HG03520 (cell line): ENCODE results near the gene RANBP3.

Source experiments
- ATAC-seq: cut with Tn5 transposase; IDR thresholded peaks from one replicate; pipeline ENCODE4 v1.9.1; 2021; ENCODE audit warnings: mild to moderate bottlenecking, moderate library complexity; ENCODE audit not compliant: unreplicated experiment

Gene RANBP3

GRCh38 chr19:5929625-5930024 is 48.3 kb downstream of the RANBP3 start:
- no peak for ATAC-seq

- ATAC-seq: no peak
Observed at GRCh38 chr19:5929179-5929578, 48.8 kb downstream of the RANBP3 start.

DNA sequence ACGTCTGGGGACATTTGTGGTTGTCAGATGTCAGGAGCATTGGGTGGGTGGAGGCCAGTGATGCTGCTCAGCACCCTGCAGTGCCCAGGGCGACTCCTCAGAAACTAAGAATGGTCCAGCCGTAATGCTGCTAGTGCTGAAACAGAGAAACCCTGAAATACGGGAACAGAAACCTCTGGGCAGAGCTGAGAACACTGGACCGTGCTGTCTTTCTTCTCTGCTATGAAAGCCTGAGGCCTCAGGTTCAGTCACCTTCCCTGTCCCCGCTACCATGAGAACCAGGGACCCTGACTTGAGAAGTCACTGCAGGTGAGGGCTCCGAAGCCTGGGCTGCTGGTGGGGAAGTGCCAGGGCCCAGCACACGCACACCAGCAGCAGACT is 50.5 kb downstream of the RANBP3 start:
- ATAC-seq: no peak

DNA sequence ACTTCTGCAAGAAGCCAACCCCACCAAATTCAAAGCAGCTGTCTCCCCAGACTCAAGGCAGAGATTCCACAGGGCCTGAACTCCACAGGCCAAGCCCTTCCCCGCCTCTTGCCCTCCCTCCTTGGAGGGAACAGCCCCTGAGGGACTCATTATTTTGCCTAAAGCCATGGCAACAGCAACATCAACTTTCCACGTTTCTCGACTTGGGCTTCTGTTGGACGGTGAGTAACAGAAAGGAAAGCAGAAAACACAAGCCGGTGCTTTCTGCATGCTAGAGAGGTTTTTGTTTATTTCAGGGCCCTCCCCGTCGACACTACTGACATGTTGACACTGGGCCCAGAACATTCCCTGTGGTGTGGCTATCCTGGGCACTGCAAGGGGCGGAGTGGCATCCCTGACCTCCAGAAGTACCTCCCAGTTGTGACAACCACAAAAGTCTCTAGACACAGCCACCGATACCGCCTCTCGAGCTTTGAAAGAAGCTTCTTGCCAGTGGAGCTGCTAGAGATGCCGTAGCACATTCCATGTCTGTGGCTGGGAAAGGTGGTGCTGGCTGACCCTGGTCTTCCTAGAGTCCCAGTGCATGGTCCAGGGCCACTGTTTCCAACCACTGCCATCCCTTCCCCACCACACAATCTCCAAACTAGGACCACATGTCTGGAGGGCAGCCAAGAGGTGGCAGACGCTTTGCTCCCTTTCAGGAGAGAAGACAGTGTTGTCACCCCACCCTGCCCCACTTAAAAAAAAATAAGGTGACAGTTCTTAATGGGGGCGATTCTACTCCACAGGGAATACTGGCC is 51.1 kb downstream of the RANBP3 start:
- ATAC-seq: no peak

DNA sequence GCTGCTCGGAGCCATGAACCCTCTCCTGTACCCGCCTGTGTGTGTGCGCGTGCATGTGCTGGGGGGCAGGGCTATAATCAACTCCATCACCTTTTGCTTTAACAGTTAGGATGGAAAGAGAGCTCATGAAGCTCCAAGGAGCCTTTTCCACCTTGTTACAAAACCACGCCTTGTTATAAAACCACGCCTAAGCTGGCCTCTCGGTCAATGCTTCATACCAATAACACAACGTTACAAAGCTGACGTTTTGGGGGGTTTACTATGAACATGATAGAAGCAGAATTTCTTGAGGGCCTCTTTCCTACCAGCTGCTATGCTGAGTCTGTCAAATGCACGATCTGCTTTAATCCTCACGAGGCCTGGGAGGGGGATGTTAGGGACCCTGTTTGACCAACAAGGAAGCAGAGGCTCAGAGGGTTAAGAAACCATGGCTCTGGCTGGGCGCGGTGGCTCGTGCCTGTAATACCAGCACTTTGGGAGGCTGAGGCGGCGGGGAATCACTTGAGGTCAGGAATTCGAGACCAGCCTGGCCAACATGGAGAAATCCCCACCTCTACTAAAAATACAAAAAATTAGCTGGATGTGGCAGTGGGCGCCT is 52.0 kb downstream of the RANBP3 start:
- no peak for ATAC-seq

DNA sequence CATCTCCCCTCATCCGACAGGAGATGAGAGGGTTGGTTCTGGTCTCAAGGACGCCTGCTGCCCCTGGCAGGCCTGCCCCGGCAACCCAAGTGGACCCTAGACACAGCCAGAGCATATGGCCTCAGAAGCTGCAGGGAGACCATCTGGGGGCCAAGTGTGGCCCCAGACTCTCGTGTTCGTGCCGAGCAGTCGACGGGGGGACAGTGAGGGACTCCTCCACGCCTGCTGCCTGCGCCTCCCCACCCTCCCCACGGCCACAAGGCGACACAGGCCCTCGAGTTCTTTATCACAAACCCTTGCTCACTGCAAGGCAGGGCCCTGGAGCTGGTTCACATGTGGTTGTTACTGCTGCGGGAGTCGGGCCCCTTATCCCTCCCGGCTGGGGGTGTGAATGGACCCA is 54.6 kb downstream of the RANBP3 start:
- no peak for ATAC-seq

GRCh38 chr19:5922161-5922545 is 55.8 kb downstream of the RANBP3 start:
- ATAC-seq: no peak

- ATAC-seq: no peak
Observed at GRCh38 chr19:5921516-5922160, 56.3 kb downstream of the RANBP3 start.

GRCh38 chr19:5918463-5919079 is 59.4 kb downstream of the RANBP3 start:
- no peak for ATAC-seq

DNA sequence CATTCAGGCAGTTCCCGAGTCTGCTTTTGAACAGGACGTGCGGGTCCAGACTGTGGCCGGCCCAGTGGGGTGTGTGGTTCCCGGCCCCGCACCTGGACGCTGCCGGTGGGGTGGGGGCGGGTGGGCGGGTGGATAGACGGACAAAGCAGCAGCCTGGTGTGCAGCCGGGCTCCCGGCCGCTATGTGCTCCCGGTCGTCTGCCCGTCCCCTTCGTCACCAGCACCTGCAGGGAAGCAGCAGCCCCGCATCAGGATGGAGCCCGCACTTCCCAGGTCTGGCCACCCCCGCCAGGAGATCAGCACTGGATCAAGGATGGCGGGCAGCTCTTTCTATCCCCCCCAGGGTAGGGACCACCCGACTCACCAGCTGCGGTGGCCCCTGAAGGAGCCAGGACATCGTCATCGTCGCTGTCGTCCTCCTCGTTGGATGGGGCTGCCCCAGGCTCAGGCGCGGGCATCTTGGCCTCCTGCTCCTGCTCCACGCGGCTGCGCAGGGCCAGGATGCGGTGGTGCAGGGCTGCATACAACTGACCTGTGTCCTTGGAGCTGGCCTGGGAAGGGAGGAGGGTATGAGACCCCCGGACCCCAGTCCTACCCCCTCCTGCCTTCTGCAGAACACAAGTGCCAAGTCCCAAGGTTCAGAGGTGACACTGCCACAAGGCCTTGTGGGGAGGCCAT is 60.4 kb downstream of the RANBP3 start:
- no peak for ATAC-seq

DNA sequence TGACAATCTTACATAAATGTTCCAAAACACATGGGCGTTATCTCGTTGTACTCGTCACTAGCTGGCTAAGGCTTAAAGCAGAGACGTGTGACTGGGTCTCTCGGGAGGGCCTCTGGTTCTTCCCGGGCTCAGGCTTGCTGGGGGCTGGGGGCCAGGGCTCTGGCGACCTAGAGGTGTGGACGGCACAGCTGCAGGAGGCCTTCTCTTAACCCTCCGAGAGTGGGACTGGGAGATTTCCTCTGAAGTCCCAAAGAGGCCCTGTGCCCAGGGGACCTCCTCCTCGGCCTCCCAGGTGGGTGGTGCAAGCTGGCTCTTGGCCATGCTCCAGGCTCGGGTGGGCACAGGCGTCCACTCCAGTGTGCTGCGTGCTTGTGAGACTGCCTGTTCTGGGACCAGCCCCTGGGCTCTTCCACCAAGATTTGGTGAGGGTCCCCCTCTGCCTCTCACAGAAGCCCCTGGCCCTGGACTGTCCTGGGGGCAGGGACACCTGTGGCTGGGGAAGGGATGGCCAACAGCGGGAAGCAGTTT is 61.7 kb downstream of the RANBP3 start:
- ATAC-seq: no peak

DNA sequence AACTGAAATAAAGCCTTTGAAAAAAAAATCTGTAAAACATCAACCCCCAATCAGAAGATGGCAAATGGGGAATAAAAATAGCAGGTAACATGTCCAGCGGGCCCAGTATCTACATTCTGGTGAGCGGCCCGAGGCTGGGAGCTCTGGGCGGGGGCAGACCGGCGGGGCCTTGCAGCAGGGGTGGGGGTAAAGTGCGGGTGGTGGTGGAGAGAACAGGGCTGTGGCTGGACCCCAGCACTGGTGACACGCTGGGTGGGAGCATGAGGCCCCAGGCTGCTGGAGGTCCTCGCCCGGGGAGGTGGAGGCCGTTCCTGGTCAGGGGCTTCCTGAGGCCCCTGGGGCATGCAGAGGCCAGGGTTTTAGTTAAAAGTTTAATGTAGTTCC is 62.2 kb downstream of the RANBP3 start:
- ATAC-seq: no peak

GRCh38 chr19:5914946-5915781 is 62.8 kb downstream of the RANBP3 start:
- ATAC-seq: no peak

DNA sequence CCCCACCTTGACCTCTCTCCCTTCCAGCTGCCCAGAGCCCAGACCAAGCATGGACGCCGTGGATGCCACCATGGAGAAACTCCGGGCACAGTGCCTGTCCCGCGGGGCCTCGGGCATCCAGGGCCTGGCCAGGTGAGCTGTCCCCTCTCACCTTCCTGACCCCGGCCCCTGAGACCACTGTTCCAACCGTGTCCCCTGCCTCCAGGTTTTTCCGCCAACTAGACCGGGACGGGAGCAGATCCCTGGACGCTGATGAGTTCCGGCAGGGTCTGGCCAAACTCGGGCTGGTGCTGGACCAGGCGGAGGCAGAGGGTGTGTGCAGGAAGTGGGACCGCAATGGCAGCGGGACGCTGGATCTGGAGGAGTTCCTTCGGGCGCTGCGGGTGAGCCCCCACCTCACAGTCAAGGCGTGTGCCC is 63.6 kb downstream of the RANBP3 start:
- ATAC-seq: no peak

GRCh38 chr19:5913739-5914357 is 64.1 kb downstream of the RANBP3 start, which contains the start of gene CAPS:
Gene CAPS, plus strand, starts transcription at chr19:5914254. Its CDS starts 153 bp downstream, at chr19:5914407.
- ATAC-seq: no peak

GRCh38 chr19:5911366-5911765 is 66.6 kb downstream of the RANBP3 start:
- no peak for ATAC-seq

GRCh38 chr19:5910638-5910907 is 67.4 kb downstream of the RANBP3 start:
- ATAC-seq: no peak

DNA sequence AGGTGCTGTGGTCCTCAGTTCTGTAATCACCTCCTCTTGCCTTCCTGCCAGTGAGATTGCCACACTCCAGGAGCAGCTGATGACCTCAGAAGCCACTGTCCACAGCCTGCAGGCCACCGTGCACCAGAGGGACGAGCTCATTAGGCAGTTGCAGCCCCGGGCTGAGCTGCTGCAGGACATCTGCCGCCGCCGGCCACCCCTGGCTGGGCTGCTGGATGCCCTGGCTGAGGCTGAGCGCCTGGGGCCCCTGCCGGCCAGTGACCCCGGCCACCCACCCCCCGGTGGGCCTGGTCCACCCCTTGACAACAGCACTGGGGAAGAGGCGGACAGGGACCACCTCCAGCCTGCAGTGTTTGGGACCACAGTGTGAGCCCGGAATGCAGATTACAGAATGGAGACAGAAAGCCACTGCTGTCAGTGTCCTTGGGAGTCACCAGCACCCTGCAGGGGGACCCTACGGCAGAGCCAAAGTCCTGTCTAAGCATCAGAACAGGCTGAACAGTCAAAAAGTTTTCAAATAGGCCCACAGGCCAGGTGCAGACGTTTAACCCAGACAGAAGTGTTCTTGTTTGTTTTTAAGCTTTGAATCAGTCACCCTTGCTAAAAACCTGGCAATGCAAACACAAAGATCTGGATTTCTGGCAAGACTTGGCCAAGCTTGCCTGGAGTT is 69.0 kb downstream of the RANBP3 start:
- ATAC-seq: no peak

DNA sequence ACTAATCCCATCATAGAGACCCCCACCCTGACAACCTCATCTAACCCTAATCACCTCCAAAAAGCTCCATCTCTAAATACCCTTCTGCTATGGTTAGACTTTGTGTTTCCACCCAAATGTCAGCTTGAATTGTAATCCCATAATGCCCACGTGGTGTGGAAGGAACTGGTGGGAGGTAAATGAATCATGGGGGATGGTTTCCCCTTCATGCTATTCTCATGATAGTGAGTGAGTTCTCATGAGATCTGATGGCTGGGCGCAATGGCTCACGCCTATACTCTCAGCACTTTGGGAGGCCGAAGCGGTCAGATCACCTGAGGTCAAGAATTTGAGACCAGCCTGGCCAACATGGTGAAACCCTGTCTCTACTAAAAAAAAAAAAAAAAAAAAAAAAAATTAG is 70.7 kb downstream of the RANBP3 start:
- ATAC-seq: no peak
